Right renal pelvis (tissue), 4 donors: ENCODE data around the gene SMYD3. TPM values are rescaled to one million over a fixed set of nuclear protein-coding genes. Genes with fewer than 3 reads are reported as not detected.
"Not testable (repeated sequence)": the region's sequence is repeated elsewhere in the genome, so short reads cannot be mapped to it uniquely, and the experiment has no call there.

Experiments
- DNase-seq, 4 donors: peaks; one replicate each; pipeline ENCODE4 v3.0.0-alpha.2; 2013; ENCODE audit warnings: low read depth in 4 of 4, low spot score in 3 of 4, missing footprints in 1 of 4
- polyA plus RNA-seq, 4 donors: library from polyadenylated mRNA; unstranded; fragments of 120-200 nt; gene quantifications; one replicate each; pipeline ENCODE4 v1.2.1, GENCODE V29; 2013; ENCODE audit not compliant: insufficient read length in 4 of 4

SMYD3 gene
- polyA plus RNA-seq, 4 donors = 25.1 to 36.1 (median 27.5) TPM

GRCh38 chr1:246052603-246053002 is 454.5 kb downstream of the SMYD3 start:
- DNase-seq = no peak

GRCh38 chr1:246051909-246052518 is 455.1 kb downstream of the SMYD3 start:
- no peak for DNase-seq

GRCh38 chr1:246048693-246049092 is 458.4 kb downstream of the SMYD3 start:
- no peak for DNase-seq

GRCh38 chr1:246043556-246043955 is 463.5 kb downstream of the SMYD3 start:
- DNase-seq = no peak

- no peak for DNase-seq
Measured at GRCh38 chr1:246041360-246041759, 465.7 kb downstream of the SMYD3 start.

- DNase-seq = no peak
Measured at GRCh38 chr1:246040200-246040890, 466.7 kb downstream of the SMYD3 start.

- no peak for DNase-seq
Measured at GRCh38 chr1:246039584-246039983, 467.5 kb downstream of the SMYD3 start.

GRCh38 chr1:246037832-246038231 is 469.2 kb downstream of the SMYD3 start:
- no peak for DNase-seq

- DNase-seq = no peak
Measured at GRCh38 chr1:246036175-246036574, 470.9 kb downstream of the SMYD3 start.

- no peak for DNase-seq
Measured at GRCh38 chr1:246035060-246035541, 472.0 kb downstream of the SMYD3 start.

GRCh38 chr1:246034630-246035029 is 472.4 kb downstream of the SMYD3 start:
- DNase-seq = no peak

GRCh38 chr1:246032984-246033383 is 474.1 kb downstream of the SMYD3 start:
- DNase-seq = no peak

GRCh38 chr1:246032031-246032551 is 475.0 kb downstream of the SMYD3 start:
- no peak for DNase-seq

- no peak for DNase-seq
Measured at GRCh38 chr1:246029616-246030015, 477.5 kb downstream of the SMYD3 start.

- not testable (repeated sequence) for DNase-seq
Measured at GRCh38 chr1:246024118-246024517, 483.0 kb downstream of the SMYD3 start.

- DNase-seq = no peak
Measured at GRCh38 chr1:246020211-246020954, 486.7 kb downstream of the SMYD3 start.

GRCh38 chr1:246018146-246018545 is 488.9 kb downstream of the SMYD3 start:
- no peak for DNase-seq

- DNase-seq = no peak
Measured at GRCh38 chr1:246012341-246012740, 494.7 kb downstream of the SMYD3 start.

GRCh38 chr1:246010386-246010785 is 496.7 kb downstream of the SMYD3 start:
- no peak for DNase-seq

GRCh38 chr1:246008363-246008831 is 498.7 kb downstream of the SMYD3 start:
- DNase-seq = no peak

- DNase-seq = no peak
Measured at GRCh38 chr1:246005067-246005466, 502.0 kb downstream of the SMYD3 start.
